GM06990 (cell line): ENCODE measurements around the gene DSTN.

Experiments used
- DNase-seq: peaks from one replicate; pipeline ENCODE4 v3.0.0-alpha.2; 2011; ENCODE audit not compliant: insufficient read length; ENCODE audit errors: extremely low read depth
- H3K27me3 ChIP-seq: replicated peaks from 2 replicates; pipeline ENCODE4 v1.6.0; 2011; ENCODE audit warnings: low read length; ENCODE audit not compliant: control insufficient read depth, insufficient read depth
- H3K36me3 ChIP-seq: 2 replicates; pipeline ENCODE4 v1.5.1; 2011; ENCODE audit warnings: low read length; ENCODE audit not compliant: control insufficient read depth, insufficient read depth
- H3K4me3 ChIP-seq: replicated peaks from 2 replicates; pipeline ENCODE4 v1.5.1; 2011; ENCODE audit warnings: low read depth, mild to moderate bottlenecking, control low read depth, low read length
- CTCF ChIP-seq: IDR thresholded peaks from 2 replicates; pipeline ENCODE4 v1.5.1; 2011; ENCODE audit warnings: low read length, control low read depth, mild to moderate bottlenecking, inconsistent platforms; ENCODE audit not compliant: insufficient read depth, poor library complexity, severe bottlenecking

DSTN gene

GRCh38 chr20:17640146-17640874, 70.4 kb downstream of the DSTN start:
- Histone ChIP-seq H3K36me3 (peaks cover 47% of the 10 kb centered on the region), H3K27me3 (no peaks in the 10 kb centered on the region), H3K4me3 (no peak overlapping the region)
- DNase-seq: no peak
- TF ChIP-seq CTCF: no peak

- TF ChIP-seq CTCF: no peak
- H3K4me3 ChIP-seq: no peak overlapping the region
- H3K36me3 ChIP-seq: peaks cover 42% of the 10 kb centered on the region
- DNase-seq: no peak
- no peaks in the 10 kb centered on the region for H3K27me3 ChIP-seq
Measured at GRCh38 chr20:17640875-17641378, 71.1 kb downstream of the DSTN start.

- no peak overlapping the region for H3K4me3 ChIP-seq
- peaks cover 38% of the 10 kb centered on the region for H3K36me3 ChIP-seq
- TF ChIP-seq CTCF: no peak
- H3K27me3 ChIP-seq: no peaks in the 10 kb centered on the region
- no peak for DNase-seq
Measured at GRCh38 chr20:17641520-17641964, 71.7 kb downstream of the DSTN start.

- no peak for DNase-seq
- peaks cover 35% of the 10 kb centered on the region for H3K36me3 ChIP-seq
- TF ChIP-seq CTCF: no peak
- H3K4me3 ChIP-seq: no peak overlapping the region
- H3K27me3 ChIP-seq: no peaks in the 10 kb centered on the region
Measured at GRCh38 chr20:17641993-17642392, 72.1 kb downstream of the DSTN start.

- TF ChIP-seq CTCF: no peak
- Histone ChIP-seq H3K36me3 (peaks cover 31% of the 10 kb centered on the region), H3K4me3 (no peak overlapping the region), H3K27me3 (no peaks in the 10 kb centered on the region)
- no peak for DNase-seq
Measured at GRCh38 chr20:17642404-17643269, 72.8 kb downstream of the DSTN start.
